Nephron (organoid): ENCODE measurements around the gene CPXM2.

ENCODE experiments used
- H3K27ac Mint-ChIP-seq, 3 experiments: 2 replicates each; pipeline ENCODE4 v1.8.0; 2020; ENCODE audit warnings: mixed read lengths in 3 of 3, mild to moderate bottlenecking in 2 of 3, moderate library complexity in 1 of 3
- H3K27me3 Mint-ChIP-seq: 2 replicates; pipeline ENCODE4 v1.8.0; 2021; ENCODE audit warnings: low read depth, mild to moderate bottlenecking, moderate library complexity, mixed read lengths
- H3K36me3 Mint-ChIP-seq: 2 replicates; pipeline ENCODE4 v1.8.0; 2020; ENCODE audit warnings: low read depth, mixed read lengths
- H3K4me1 Mint-ChIP-seq: 2 replicates; pipeline ENCODE4 v1.8.0; 2020; ENCODE audit warnings: mixed read lengths
- H3K4me3 Mint-ChIP-seq, 3 experiments: 2 replicates each; pipeline ENCODE4 v1.8.0; 2020; ENCODE audit warnings: mild to moderate bottlenecking in 3 of 3, mixed read lengths in 3 of 3, moderate library complexity in 2 of 3
- H3K9me3 Mint-ChIP-seq: 2 replicates; pipeline ENCODE4 v1.8.0; 2020; ENCODE audit warnings: mixed read lengths
- CTCF ChIP-seq, 3 experiments: fragments of 200-600 bp; sonication (generic); IDR thresholded peaks; one replicate each; pipeline ENCODE4 v1.5.0; 2021; ENCODE audit warnings: antibody characterized with exemption in 3 of 3; ENCODE audit not compliant: unreplicated experiment in 3 of 3

Gene CPXM2

GRCh38 chr10:123808286-123808685 is 83.3 kb downstream of the CPXM2 start:
- Mint-ChIP-seq H3K9me3 (no peaks in the 10 kb centered on the region), H3K4me3 (no peak overlapping the region), H3K36me3 (no peaks in the 10 kb centered on the region), H3K27me3 (peaks cover 21% of the 10 kb centered on the region), H3K27ac (no peak overlapping the region), H3K4me1 (no peaks in the 10 kb centered on the region)
- no peak for TF ChIP-seq CTCF (IDR thresholded peaks at IDR 0.05; ENCODE audit: unreplicated experiment in 3 of 3)

- no peaks in the 10 kb centered on the region for H3K9me3 Mint-ChIP-seq
- no peak overlapping the region for H3K27ac Mint-ChIP-seq
- no peak for TF ChIP-seq CTCF (IDR thresholded peaks at IDR 0.05; ENCODE audit: unreplicated experiment in 3 of 3)
- no peak overlapping the region for H3K4me3 Mint-ChIP-seq
- no peaks in the 10 kb centered on the region for H3K4me1 Mint-ChIP-seq
- H3K36me3 Mint-ChIP-seq = no peaks in the 10 kb centered on the region
- H3K27me3 Mint-ChIP-seq = peaks cover 20% of the 10 kb centered on the region
These were observed 84.1 kb downstream of the CPXM2 start for GRCh38 chr10:123807444-123808035.

- H3K27me3 Mint-ChIP-seq = peaks cover 33% of the 10 kb centered on the region
- no peaks in the 10 kb centered on the region for H3K36me3 Mint-ChIP-seq
- no peak for TF ChIP-seq CTCF (IDR thresholded peaks at IDR 0.05; ENCODE audit: unreplicated experiment in 3 of 3)
- H3K9me3 Mint-ChIP-seq = no peaks in the 10 kb centered on the region
- H3K4me1 Mint-ChIP-seq = no peaks in the 10 kb centered on the region
- no peak overlapping the region for H3K27ac Mint-ChIP-seq
- H3K4me3 Mint-ChIP-seq = no peak overlapping the region
These were observed 86.9 kb downstream of the CPXM2 start for GRCh38 chr10:123804716-123805115.

GRCh38 chr10:123800821-123801220 is 90.8 kb downstream of the CPXM2 start:
- H3K27ac Mint-ChIP-seq = no peak overlapping the region
- H3K9me3 Mint-ChIP-seq = no peaks in the 10 kb centered on the region
- TF ChIP-seq CTCF (IDR thresholded peaks at IDR 0.05; ENCODE audit: unreplicated experiment in 3 of 3) = no peak
- H3K27me3 Mint-ChIP-seq = peaks cover 34% of the 10 kb centered on the region
- no peak overlapping the region for H3K4me3 Mint-ChIP-seq
- no peaks in the 10 kb centered on the region for H3K4me1 Mint-ChIP-seq
- no peaks in the 10 kb centered on the region for H3K36me3 Mint-ChIP-seq

- Mint-ChIP-seq H3K27me3 (peaks cover 35% of the 10 kb centered on the region), H3K4me3 (no peak overlapping the region), H3K9me3 (no peaks in the 10 kb centered on the region), H3K4me1 (no peaks in the 10 kb centered on the region), H3K36me3 (no peaks in the 10 kb centered on the region), H3K27ac (no peak overlapping the region)
- no peak for TF ChIP-seq CTCF (IDR thresholded peaks at IDR 0.05; ENCODE audit: unreplicated experiment in 3 of 3)
These were observed 91.3 kb downstream of the CPXM2 start for GRCh38 chr10:123800289-123800688.

- Mint-ChIP-seq H3K4me3 (no peak overlapping the region), H3K36me3 (no peaks in the 10 kb centered on the region), H3K4me1 (no peaks in the 10 kb centered on the region), H3K27me3 (peaks cover 30% of the 10 kb centered on the region), H3K9me3 (no peaks in the 10 kb centered on the region), H3K27ac (no peak overlapping the region)
- TF ChIP-seq CTCF (IDR thresholded peaks at IDR 0.05; ENCODE audit: unreplicated experiment in 3 of 3) = no peak
These were observed 92.8 kb downstream of the CPXM2 start for GRCh38 chr10:123798856-123799255.
